Upper lobe of right lung (tissue), 1 donor: ENCODE results near the gene FIZ1. TPM values are rescaled to one million over a fixed set of nuclear protein-coding genes. Genes with fewer than 3 reads are reported as not detected.

Source experiments
- ATAC-seq: fragments of 200-7000 bp; cut with Tn5 transposase; one replicate; pipeline ENCODE4 v1.9.1; 2020; ENCODE audit warnings: mild to moderate bottlenecking, moderate library complexity
- DNase-seq: peaks from one replicate; pipeline ENCODE4 v3.0.0-alpha.2; 2020
- H3K27ac ChIP-seq: fragments of 200-600 bp; one replicate; pipeline ENCODE4 v1.8.0; 2022
- H3K27me3 ChIP-seq: fragments of 200-600 bp; one replicate; pipeline ENCODE4 v1.8.0; 2022; ENCODE audit warnings: mild to moderate bottlenecking
- H3K36me3 ChIP-seq: fragments of 200-600 bp; one replicate; pipeline ENCODE4 v1.8.0; 2022
- H3K4me1 ChIP-seq: fragments of 200-600 bp; one replicate; pipeline ENCODE4 v1.8.0; 2022
- H3K4me3 ChIP-seq: fragments of 200-600 bp; one replicate; pipeline ENCODE4 v1.8.0; 2022; ENCODE audit warnings: mild to moderate bottlenecking
- H3K9me3 ChIP-seq: fragments of 200-600 bp; one replicate; pipeline ENCODE4 v1.8.0; 2022
- intact Hi-C: fragments of 100-400 bp; cut with DNase I; formaldehyde crosslinking; loops from one replicate; pipeline ENCODE4 v1.11.0; 2022
- total RNA-seq: library from RNA; stranded (reverse); fragmentation: NEBNext Ultra II Directional; extraction: Animal tissue kit (Norgen Biotek cat#: 25700); gene quantifications from one replicate; pipeline ENCODE4 v1.2.1, GENCODE V29; 2021
- TF ChIP-seq, protein P1 (sequence below): fragments of 200-600 bp; IDR thresholded peaks from one replicate; pipeline ENCODE4 v1.8.0; 2022; ENCODE audit warnings: antibody characterized with exemption
- donor health status: DM: no; HTN: yes; CAD: no; lungs with severe emphysema.

FIZ1 gene
- total RNA-seq, 1 donor from 2014 or later: 14.9 TPM

DNA sequence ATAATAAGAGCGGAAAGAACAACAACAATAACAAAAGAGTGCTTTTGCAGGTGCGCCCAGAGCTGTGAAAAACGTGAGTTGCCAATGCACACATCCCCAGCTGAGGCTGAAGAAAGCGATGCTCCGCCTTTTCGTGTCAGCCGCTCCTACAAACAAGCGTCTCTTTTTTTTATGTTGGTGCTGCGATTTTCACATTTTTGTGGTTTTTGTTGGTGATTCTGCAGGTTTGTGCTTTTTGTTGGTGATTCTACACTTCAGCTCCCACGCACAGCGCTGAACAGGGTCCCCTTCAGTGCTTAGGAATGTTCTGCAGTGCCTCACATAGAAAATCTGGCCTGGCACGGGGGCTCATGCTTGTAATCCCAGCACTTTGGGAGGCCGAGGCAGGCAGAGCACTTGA, 46.7 kb downstream of the FIZ1 start:
- H3K4me1 ChIP-seq: no peaks in the 10 kb centered on the region
- ATAC-seq: no peak
- H3K9me3 ChIP-seq: no peaks in the 10 kb centered on the region
- intact Hi-C loops: no loop called here
- no peaks in the 10 kb centered on the region for H3K36me3 ChIP-seq
- DNase-seq: no peak
- no peak overlapping the region for H3K4me3 ChIP-seq
- TF ChIP-seq, protein P1, sequence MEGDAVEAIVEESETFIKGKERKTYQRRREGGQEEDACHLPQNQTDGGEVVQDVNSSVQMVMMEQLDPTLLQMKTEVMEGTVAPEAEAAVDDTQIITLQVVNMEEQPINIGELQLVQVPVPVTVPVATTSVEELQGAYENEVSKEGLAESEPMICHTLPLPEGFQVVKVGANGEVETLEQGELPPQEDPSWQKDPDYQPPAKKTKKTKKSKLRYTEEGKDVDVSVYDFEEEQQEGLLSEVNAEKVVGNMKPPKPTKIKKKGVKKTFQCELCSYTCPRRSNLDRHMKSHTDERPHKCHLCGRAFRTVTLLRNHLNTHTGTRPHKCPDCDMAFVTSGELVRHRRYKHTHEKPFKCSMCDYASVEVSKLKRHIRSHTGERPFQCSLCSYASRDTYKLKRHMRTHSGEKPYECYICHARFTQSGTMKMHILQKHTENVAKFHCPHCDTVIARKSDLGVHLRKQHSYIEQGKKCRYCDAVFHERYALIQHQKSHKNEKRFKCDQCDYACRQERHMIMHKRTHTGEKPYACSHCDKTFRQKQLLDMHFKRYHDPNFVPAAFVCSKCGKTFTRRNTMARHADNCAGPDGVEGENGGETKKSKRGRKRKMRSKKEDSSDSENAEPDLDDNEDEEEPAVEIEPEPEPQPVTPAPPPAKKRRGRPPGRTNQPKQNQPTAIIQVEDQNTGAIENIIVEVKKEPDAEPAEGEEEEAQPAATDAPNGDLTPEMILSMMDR: no peak
- no peak overlapping the region for H3K27ac ChIP-seq
- H3K27me3 ChIP-seq: no peaks in the 10 kb centered on the region

DNA sequence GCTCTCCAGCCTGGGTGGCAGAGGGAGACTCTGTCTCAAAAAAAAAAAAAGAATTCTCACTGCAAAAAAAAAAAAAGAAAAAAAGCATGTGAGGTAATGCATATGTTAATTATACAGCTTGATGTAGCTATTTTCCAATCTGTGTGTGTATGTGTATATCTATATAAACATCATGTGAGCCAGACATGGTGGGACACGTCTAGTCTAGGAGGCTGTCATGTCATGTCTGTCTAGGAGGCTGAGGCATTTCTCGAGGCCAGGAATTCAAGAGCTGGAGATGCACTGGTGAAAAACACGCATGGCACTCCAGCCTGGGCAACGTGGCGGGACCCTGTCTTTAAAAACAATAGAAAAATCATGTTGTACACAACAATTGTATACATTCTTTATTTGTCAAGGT, 47.1 kb downstream of the FIZ1 start:
- Histone ChIP-seq H3K9me3 (no peaks in the 10 kb centered on the region), H3K4me1 (no peaks in the 10 kb centered on the region), H3K4me3 (no peak overlapping the region), H3K36me3 (no peaks in the 10 kb centered on the region), H3K27me3 (no peaks in the 10 kb centered on the region), H3K27ac (no peak overlapping the region)
- TF ChIP-seq, protein P1: no peak
- DNase-seq (no peak), ATAC-seq (no peak)
- intact Hi-C loops: no loop called here

DNA sequence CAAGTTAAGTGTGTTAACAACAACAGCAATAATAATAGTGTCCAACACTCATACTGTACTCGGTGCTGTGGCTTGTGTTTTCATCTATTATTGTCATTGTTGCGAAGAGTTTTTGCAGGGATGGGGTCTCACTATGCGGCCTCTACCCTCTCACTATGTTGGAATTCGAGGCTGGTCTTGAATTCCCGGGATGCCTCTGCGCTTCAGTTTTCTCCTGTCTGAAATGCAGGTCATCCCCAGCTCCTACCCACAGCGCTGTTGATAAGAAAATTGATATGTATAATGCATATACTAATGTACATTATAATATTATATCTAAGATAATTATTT, 49.0 kb downstream of the FIZ1 start:
- no peak overlapping the region for H3K27ac ChIP-seq
- no peak overlapping the region for H3K4me3 ChIP-seq
- intact Hi-C loops: no loop called here
- TF ChIP-seq, protein P1: no peak
- DNase-seq: no peak
- H3K4me1 ChIP-seq: no peaks in the 10 kb centered on the region
- ATAC-seq: no peak
- H3K27me3 ChIP-seq: no peaks in the 10 kb centered on the region
- H3K9me3 ChIP-seq: no peaks in the 10 kb centered on the region
- no peaks in the 10 kb centered on the region for H3K36me3 ChIP-seq

DNA sequence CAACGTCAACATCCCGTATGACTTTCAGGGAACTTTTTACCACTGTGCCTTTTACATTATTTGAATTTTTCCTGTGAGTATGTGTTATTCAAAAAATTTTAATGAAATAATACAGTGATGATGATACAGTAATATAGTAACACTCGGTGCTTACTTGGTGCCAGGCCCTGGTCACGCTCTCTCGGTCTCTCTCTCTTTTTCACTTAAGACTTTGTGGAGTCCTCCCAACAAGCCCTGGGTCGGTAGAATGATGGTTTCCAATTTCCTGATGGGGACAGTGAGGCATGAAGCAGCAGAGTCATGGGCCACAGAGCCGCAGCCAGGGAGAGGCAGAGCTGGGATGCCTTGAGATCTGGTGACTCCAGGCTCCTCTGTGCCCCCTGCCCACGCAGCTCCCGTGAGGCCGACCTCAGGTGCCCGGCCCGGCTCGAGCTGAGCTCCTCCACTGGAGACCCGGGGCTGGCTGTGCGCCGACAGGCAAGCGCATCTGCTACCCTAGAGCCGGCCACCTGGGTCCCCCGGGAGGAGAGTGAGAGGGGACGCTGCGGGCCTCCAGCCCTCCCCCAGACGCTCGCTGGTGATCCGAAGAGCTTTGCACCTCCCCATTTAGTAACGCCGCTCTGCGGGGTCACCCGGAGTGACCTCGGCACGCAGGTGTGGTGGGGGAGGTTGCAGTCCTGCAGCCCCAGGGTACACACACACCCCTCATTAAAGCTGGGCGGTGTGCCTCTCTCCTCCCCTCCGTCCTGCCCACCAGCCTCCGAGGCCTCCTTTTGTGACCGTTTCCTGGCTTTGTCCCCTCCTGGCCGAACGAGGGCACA, 49.6 kb downstream of the FIZ1 start:
- H3K27ac ChIP-seq: no peak overlapping the region
- H3K4me1 ChIP-seq: no peaks in the 10 kb centered on the region
- no peak overlapping the region for H3K4me3 ChIP-seq
- TF ChIP-seq, protein P1: no peak
- ATAC-seq (peak; percentile 35), DNase-seq (no peak)
- no peaks in the 10 kb centered on the region for H3K27me3 ChIP-seq
- no peaks in the 10 kb centered on the region for H3K9me3 ChIP-seq
- H3K36me3 ChIP-seq: no peaks in the 10 kb centered on the region
- intact Hi-C loops: no loop called here

DNA sequence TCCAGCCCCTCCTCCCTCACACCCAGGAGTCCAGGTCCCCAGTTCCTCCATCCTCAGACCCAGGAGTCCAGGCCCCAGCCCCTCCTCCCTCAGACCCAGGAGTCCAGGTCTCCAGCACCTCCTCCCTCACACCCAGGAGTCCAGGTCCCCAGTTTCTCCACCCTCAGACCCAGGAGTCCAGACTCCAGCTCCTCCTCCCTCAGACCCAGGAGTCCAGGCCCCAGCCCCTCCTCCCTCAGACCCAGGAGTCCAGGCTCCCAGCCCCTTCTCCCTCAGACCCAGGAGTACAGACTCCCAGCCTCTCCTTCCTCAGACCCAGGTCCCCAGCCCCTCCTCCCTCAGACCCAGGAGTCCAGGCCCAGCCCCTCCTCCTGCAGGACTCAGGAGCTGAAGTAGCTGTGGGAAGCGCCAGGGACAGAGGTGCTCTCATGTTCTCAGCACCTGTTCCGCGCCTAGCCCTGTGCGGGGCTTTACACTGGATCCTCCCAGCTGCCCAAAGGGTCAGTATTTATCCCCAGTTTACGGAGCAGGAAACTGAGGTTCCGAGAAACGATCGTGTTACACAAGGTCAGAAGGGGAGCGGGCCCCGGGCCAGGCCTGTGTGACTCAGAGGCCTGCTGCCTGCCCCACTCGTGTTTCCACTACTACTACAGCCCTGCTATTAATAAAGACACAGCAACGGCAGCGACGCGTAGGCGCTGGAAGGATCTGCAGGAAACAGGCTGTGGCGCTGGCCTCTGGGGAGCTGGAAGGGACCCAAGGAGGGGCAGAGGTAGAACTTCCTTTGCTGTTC, 52.3 kb downstream of the FIZ1 start:
- Histone ChIP-seq H3K4me1 (no peaks in the 10 kb centered on the region), H3K27me3 (no peaks in the 10 kb centered on the region), H3K4me3 (no peak overlapping the region), H3K9me3 (no peaks in the 10 kb centered on the region), H3K27ac (peak overlapping the region; percentile 65), H3K36me3 (no peaks in the 10 kb centered on the region)
- ATAC-seq (peak; percentile 89), DNase-seq (peak; percentile 91)
- intact Hi-C loops: no loop called here
- TF ChIP-seq, protein P1: no peak
